HL-60/S4 treated with retinoic acid at 250 ng/mL for 4 days and 3 days (cell line): ENCODE data around the gene RNASE4.
"Not testable (repeated sequence)": the region's sequence is repeated elsewhere in the genome, so short reads cannot be mapped to it uniquely, and the experiment has no call there.

Experiments used
- in situ Hi-C: fragments of 300-500 bp; cut with MboI; formaldehyde crosslinking; loops from 2 replicates; pipeline ENCODE4 v1.7.0; 2022; ENCODE audit warnings: low sequenced_read_pairs

Gene RNASE4

DNA sequence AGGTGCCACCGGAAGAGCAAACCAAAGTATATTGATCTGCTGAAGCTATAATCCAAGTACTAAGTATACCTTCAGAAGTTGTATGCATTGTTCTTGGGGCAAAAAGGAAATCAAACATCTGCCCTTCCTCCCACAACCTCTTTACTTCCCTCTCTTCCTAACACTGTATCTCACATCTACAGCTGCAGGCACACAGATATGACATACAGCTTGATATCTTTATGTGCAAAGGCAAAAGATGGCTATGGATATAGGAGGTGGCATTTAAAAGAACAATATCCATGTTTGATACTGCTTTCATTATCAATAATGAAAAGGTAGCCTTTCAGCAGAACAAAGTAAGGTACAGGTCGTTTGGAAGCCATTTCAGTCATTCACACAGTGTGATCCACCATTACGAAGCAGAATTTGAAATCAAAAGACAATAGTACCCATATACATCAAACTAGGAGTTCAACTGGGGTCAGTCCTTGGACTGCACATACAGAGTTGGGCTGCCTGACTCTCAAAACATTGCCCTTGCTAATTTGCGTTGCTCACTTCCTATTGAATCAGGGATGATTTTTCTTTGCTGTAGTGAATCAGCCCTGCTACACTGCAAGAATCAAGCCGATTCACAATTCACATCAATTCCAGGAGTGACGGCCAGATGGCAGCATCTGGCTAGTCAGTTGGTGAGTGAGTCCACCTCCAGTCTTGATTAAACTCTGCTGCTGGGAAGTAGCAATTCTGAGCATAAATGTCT, 13.1 kb downstream of the RNASE4 start:
- in situ Hi-C loops = no loop called here

DNA sequence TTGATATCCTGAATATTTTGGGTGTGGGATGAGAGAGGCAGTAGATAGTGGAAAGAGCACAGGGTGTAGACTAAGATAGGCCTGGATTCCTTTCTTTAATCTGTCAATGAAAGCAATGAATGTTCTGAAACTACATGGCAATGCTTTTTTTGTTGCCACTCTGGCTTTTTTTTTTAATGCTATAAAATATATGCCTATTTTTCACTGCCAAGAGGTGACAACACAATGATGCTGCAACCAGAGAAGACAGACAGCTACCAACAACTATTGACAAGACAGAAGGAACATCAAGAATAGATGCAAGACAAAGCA, 13.6 kb downstream of the RNASE4 start:
- in situ Hi-C loops = no loop called here

DNA sequence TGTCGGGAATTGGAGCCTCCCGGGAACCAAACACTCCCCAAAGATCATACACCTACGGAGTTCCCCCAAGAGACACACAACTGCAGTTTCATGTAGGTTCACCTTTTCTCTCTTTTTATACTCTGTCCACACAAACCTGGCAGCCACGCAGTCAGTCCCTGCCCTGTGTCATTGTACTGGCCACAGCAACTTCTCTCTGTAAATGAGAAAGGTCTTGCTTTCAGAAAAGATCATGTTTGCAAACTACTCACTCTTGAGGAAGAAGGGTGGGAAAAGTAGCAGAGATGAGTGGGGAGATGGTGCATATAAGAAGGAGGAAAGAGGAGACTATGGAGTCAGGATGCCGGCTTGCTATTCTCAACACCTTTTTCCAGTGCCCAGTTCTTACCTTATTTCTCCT, 14.6 kb downstream of the RNASE4 start:
- in situ Hi-C loops = no loop called here

DNA sequence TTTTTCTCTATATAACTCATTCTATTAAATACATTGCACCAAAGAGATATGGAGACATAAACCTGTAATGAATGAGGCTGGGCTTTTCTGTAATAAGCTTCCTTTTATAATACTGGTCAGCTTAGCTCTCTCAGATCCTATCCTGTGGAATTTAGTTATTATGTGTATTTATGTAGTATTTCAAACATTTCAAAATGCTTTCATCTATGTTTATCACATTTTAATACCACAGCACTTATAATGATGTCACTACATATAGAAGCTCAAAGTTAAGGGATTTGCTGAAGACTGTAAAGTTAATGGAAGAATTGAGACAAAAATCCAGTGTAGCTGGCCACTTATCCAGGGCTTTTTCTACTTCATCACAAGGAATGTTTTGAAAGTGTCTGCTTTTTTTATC, 15.6 kb downstream of the RNASE4 start:
- in situ Hi-C loops = loop anchor here (10.0 kb wide), 2 partner anchors 155 to 275 kb away; no protein-coding TSS in a partner anchor

DNA sequence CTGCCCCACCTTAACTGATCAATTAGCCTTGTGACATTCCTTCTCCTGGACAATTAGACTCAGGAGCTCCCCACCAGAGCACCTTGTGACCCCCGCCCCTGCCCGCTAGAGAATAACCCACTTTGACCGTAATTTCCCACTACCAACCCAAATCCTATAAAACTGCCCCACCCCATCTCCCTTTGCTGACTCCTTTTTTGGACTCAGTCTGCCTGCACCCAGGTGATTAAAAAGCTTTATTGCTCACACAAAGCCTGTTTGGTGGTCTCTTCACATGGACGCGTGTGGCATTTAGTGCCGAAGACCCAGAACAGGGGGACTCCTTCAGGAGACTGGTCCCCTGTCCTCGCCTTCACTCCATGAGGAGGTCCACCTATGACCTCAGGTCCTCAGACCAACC, 16.6 kb downstream of the RNASE4 start:
- in situ Hi-C loops = loop anchor here (10.0 kb wide), 2 partner anchors 154 to 274 kb away; no protein-coding TSS in a partner anchor

DNA sequence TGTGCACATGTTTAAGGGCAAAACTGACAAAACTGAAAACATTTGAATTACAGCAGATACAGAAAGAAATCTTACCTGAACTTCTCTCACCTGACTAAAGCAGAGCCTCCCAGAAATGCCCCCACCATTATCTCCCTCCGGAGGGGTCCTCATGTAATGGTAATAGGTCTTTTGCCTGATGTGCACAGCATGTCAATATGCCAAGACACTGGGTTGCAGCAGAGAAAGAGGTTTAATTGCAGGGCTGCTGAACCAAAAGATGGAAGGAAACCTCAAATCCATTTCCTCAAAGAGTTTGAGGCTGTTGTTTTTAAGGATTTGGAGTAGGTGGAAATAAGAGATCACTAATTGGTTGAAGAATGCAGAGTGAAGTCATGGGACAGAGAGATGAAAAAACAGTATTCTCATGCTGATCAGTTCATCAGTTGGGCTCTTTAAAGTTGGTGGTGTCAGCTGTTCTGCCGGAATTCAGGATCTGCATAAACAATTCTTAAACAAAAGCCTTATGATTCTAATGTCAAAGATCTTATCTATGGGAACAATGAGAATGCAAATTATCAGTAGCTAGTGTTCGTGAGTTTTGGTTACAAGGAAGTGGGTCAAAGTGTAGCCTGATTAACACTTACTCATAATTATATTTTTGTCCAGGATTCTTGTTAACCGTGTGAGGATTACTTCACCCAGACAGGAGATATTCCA, 22.4 kb downstream of the RNASE4 start:
- in situ Hi-C loops = loop anchor here (10.0 kb wide), 2 partner anchors 148 to 268 kb away; no protein-coding TSS in a partner anchor

DNA sequence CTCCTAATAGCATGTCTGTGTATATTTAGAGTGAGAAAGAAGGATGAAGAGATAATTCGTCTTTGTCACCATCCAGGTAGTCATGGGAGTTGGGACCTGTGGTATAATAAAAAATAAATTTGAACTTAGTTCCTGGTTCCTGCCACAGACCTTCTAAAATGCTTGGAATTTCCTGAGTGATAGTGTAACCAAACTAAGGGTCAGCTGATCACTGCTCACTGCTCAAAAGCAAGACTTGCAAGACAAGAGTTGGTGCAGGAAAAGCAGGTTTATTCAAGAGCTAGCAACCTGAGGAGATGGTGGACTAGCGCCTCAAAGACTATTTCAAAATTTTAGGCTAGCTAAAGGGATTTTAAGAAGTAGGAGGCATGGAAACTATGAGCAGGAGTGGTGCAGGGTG, 23.3 kb downstream of the RNASE4 start:
- in situ Hi-C loops = loop anchor here (10.0 kb wide), 2 partner anchors 147 to 267 kb away; no protein-coding TSS in a partner anchor

DNA sequence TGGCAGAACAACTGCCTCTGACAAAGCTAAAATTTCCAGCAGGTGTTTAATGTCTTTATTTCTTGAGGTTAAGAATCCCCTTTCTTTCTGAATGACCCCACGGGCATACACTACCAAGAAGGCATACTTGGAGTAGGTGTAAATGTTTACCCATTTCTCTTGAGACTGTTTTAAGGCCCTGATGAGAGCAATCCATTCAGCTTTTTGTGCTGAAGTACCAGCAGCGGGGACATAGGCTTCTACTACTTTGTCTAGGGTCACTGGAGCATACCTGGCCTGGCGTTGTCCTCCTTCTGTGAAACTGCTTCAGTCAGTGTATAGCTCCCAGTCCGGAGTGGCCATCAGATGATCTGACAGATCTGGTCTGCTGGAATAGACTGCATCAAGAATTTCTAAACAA, 26.9 kb downstream of the RNASE4 start:
- in situ Hi-C loops = no loop called here

DNA sequence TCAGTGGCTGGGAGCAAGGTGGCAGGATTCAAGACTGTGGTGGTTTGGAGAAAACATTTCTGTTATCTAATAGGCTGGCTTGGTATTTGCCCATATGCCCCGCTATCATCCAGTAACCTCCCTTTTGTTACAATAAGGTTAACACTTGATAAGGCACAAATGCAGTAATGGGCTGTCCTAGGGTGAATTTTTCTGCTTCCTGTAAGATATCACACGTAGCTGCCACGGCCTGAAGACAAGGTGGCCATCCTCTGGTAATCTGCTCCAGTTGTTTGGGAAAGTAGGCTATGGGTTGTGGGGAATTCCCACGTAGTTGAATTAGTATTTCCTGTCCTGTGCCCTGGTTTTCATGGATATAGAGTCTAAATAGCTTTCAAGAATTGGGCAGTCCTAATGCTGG, 27.3 kb downstream of the RNASE4 start:
- in situ Hi-C loops = no loop called here

DNA sequence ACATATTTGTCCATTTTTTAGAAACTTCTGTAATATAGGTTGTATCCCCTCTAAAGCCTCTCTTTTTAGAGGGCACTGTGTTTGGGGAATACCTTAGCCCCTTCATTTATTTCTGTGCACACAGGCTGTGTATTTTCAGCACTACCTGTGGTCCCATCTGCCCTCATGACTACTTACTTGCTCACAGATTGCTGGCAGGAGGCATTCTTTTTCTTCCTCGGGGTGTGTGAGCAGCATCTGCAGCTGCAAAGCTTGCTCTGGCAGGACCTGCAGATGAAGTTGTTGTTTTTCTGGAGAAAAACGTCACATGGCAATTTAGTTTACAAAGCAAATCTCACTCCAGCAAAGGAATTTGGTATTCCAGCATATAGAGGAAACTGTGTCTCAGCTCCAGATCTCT, 28.5 kb downstream of the RNASE4 start:
- in situ Hi-C loops = no loop called here

DNA sequence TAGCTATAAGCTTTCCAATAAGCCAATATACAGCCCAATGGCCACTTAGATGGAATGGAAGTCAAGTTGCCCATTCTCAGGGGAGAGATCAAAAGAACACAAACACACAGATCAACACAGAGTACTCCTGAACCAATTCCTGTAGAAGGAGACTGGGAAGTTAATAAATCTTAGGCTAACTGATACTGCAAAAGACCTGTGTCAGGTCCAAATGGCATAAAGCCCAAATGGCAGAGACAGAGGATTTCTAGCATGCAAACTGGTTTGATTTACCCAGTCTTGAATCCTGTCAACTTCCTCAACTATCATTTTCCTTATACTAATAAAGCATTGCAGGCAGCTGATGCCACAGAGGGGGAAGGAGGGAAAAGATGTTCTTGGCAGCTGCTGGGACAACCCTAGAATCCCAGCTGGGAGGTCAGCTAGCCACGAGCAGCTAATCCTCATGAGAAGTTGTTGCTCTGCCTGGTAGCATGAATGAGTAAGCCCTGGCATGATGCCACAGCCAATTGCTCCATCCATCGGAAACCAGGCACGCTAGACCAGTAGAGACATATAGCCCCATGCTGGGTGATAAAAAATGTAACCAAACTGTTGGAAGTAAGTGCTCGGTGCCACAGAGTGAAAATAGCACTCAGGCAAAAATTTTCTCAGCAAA, 30.4 kb downstream of the RNASE4 start:
- in situ Hi-C loops = no loop called here

DNA sequence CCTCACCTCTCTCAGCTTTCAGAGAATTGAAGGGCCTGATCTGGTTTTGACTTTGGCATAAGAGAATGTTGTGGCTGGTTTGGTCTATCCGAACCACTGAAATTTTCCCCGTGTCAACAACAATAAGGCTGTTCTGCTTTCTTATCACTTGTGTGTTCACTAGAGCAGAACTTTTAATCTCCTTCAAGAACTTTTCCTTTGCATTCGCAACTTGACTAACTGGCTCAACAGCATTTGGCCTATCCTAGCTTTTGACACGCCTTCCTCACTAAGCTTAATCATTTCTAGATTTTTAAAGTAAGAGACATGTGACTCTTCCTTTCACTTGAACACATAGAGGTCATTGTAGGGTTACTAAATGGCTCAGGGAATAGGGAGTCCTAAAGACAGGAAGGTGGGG, 35.4 kb downstream of the RNASE4 start:
- in situ Hi-C loops = no loop called here

DNA sequence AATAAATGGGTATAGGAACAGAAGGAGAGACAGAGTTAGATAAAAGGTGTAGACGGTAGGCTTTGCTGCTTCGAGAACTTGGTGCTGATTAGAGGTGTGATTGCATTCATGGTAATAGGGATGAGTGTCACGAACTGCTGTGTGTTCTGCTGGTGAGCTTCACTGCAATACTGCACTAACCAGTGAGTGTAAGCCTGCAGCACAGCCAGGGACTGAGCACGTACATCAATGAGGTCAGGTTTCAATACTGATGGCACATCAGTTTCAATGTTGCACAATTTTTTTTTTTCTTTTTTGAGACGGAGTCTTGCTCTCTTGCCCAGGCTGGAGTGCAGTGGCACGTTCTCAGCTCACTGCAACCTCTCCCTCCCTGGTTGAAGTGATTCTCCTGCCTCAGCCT, 36.4 kb downstream of the RNASE4 start:
- in situ Hi-C loops = no loop called here

DNA sequence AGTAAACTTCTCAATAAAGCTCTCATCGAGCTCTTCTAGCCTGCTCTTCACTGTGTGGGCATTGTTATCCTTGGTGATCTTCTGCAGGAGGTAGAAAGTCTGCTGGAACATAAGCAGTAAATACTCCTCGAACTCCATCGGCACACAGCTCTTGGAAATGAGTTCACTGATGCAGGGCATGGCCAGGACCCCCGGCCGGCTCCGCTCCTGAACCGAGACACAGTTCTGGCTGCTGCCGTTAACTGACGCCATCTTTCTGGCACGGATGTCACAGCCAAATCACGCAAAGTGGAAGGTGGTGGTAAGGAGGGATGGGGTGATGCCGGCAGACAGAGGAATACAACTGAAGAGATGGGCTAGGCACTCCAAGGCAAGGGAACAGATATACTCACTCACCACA, 37.7 kb downstream of the RNASE4 start:
- in situ Hi-C loops = no loop called here

DNA sequence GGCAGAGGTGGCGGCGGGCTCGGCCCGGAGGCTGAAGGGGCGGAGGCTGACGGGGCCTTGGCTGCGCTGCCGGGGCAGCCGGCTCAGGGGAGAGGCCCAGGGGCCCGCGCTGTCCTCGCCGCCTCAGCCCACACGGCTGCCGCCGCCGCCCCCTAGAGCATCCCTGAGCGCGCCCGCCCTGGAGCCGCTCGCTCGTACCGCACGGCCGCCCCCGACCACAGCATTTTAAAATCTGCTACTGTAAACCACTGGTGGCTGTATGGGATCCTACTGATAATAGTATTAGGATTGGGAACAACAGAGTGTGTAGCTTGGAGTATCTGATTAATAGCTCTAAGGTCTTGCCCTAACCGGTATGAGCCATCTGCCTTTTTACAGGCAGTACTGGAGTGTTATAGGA, 39.1 kb downstream of the RNASE4 start:
- in situ Hi-C loops = no loop called here

DNA sequence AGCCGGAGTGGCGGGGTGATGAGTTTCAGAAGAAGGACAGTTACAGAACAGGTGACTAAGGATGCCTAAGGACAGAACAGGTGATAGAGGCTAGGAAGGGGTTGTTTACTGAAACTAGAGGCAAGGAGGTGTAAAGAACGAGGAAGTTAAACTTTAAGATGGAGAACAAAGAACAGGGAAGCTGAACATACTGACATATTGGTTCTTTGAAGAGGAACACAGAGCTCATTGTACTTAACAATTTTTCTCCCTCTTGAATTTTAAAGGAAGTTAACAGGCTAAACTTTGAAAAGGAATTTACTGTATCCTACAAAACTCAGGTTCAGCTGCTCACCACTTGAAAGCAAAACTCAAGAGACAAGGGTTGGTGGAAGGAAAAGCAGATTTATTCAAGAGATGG, 41.8 kb downstream of the RNASE4 start:
- in situ Hi-C loops = not testable (repeated sequence)

DNA sequence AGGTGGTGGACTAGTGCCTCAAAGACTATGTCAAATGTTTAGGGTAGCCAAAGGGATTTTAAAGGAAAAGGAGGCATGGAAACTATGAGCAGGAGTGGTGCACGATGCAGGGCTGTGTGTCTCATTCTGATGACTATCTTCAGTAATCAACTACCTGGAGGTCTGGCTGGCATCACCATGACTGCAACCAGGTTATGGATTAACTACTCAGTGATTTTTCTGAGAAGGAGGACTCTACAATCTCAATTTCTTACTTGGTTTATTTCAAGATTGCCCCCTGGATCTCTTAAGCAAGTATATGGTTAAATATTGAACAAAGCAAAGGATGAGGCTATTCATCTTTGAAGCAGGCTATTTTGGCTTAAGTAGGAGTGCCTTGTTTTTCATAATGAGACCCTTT, 42.2 kb downstream of the RNASE4 start:
- in situ Hi-C loops = no loop called here

DNA sequence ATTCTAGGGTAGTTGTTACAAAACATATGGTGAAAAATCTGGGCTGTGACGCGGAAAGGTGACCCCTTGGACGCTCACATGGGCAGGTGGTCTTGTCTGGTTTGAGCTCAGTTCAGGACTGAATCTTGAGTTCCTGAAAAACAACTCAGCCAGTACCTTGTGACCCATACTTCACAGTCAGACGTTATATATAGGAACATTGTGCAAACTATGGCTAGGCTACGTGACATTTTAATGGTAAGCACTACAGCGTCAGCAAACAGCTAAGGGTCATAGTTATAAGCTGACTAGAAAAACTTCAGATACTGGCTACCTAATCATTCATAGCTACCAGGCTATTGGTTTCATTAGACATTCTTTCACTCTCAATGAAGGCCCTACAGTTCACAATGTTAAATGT, 46.5 kb downstream of the RNASE4 start:
- in situ Hi-C loops = no loop called here

DNA sequence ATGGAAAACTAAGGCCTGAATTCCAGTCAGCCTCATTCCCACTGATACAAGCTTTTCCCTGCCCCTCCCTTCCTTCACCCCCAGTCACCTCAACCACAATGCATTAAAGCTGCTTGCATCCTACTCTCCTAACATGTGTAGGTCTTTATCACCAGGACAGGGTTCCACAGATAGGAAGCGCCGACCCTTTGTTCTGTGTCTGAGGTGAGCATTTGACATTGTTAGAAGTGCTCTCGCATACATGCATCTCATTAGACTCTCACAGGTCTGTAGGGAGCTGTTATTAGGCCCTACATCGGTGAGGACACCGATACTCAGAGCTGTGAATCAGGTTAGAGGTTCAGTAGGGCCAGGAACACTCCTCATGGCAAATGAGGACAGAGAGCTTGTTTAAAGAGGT, 48.1 kb downstream of the RNASE4 start:
- in situ Hi-C loops = no loop called here

DNA sequence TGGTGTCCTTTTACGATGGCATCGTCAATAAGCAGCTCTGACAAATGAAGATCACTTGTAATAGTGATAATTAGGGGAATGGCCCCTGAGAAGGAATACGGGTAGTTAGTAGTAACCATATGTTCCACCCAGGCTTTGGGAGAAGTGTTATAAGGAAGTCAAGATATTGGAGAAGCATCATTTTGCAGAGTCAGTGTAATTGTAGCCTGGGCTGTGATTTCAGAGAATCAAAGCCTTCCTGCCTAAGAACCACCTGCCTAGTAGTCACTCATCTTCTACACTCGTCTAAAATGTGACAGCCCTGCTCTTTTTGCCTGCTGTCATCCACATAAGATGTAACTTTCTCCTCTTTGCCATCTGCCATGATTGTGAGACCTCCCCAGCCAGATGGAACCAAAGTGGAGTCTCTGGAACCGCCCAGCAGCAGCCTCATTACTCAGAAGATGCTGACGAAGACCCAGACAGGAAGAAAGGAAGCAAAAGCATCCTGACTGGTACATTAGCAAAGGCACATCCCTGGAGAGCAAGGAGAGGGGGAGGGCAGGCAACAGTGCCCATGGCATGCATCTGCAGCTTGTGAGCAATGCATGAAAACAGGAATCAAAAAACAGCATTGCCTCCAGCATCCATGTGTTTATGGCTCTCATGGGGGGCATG, 48.7 kb downstream of the RNASE4 start:
- in situ Hi-C loops = no loop called here

DNA sequence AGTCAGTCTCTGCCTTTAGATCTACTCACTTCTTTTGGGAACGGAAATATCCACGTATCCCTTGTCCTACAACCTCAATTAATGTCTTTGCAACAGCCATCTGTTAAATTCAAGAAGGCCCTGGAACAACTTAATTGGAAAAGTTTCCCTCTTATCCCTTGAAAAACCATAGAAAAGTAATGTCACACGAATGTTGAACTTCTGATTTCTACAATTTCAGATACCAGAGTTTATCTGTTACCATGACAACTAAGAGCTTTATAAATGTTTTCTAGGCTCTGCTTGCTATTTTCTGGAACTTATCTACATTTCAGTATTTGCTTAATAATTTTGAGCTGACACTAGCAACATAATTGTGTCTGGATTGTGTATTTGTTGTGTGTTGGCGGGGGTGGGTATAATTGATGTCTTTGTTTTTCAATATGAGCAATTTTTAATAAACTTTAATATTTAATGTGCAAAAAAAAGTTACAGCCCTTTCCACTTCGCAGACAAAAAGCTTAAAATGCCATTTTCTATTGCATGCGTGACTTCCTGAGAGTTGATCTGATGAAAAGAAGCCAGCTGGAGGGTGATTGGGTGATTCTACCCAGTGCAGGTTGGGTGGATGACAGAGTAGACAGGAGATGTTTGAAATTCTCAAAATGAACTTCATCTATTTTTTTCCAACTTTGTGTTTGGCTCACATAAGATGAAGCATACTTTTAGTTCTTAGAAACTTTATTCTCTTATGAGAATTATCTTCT, 49.5 kb downstream of the RNASE4 start:
- in situ Hi-C loops = no loop called here
